GM21423 (cell line): ENCODE measurements around the gene UNC93A.
"Not testable (repeated sequence)": the region's sequence is repeated elsewhere in the genome, so short reads cannot be mapped to it uniquely, and the experiment has no call there.

ENCODE experiments used
- ATAC-seq: cut with Tn5 transposase; IDR thresholded peaks from one replicate; pipeline ENCODE4 v1.9.1; 2021; ENCODE audit warnings: mild to moderate bottlenecking, moderate library complexity; ENCODE audit not compliant: unreplicated experiment

UNC93A gene

DNA sequence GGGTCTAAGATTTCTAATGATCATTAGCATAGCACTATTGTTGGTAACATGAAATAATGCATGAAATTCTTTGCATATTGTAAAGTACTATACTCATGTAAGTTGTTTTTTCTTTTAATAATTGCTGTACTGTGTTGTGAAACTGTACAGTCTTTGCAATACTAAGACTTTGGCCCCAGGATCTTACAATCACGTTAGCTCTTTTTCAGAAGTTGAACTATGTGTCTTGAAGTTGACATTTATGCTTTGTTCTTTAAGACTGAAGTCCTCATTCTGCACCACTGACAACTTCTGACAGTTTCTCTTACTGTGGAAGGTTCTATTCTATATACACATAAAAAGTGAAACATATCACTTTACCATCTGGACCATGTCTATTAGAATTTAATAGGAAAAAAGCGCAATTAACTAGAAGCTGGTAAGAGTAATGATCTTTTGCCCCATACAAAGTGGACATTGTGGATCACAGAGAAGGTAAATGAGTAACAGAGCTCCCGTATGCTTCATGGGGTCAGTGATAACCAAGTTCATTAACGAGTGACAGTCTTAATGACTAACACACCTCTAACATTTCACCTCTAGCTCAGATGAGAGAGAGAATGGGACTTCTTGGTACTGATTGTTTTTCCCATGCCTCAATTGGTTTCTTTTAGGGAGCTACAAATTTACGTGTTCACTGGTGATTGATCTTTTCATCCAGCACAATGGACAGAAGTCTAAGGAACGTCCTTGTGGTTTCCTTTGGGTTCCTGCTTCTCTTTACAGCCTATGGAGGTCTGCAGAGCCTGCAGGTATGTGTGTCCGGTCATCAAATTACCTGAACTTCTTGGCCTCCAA is at the start of gene UNC93A:
Gene UNC93A (plus strand): TSS at position 530 of the 837 bp plus-strand sequence. CDS start 175 bp downstream, at position 705.
- no peak for ATAC-seq

DNA sequence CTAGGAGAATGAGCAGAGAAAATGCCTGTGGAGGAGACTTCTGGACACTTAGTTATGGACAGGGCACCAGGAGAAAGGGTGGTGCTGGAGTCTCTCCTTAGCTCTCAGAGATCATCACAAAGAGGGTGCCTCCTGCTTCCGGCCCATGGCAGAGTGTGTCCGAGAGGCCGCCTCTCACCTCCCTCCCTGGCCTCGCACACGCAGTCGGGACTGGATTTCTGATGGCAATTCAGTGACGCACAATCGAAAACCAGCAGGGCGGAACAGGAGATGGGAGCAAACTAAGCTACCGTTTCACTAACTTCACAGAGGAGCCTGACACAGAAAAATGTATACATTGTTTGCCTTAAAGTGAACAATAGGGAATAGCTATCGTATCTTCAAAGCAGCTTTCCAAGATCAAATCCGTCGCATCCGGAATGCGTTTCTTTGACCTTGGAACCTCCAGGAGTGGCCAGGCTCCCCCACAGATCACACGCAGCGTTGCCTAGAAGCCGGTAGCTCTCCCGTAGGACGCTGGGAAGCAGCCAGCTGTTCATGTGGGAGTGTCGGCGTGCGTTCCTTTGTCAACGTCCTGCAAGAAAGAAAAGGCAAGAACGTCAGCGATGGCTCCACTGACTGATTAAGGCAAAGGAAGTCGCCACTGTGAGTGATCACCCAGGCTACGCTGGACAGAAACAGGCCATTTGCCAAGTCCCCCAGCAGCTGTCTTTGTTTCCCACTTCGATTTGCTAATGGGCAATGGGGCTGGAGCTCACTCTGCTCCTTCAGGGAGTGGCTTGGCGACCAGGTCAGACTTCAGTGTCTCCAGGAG is 49.6 kb upstream of the UNC93A start:
- not testable (repeated sequence) for ATAC-seq

DNA sequence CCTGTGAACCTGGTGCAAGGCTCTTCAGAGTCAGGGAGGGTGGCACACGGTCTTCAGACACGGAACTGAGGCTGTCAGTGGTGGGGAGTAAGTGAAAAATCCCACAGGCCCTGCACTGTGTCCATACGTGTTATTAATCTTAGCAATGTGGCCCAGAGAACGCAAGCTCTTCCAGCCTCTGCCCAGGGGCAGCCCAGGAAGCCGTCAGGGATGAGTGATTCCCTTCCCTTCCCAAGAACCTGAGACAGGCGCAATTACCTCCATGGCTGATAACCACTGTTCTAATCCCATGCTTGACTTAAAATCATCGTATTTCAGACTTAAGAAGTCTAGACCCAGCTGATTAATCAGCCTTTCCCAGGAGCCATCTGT is 49.0 kb upstream of the UNC93A start:
- ATAC-seq, result not testable (repeated sequence)

DNA sequence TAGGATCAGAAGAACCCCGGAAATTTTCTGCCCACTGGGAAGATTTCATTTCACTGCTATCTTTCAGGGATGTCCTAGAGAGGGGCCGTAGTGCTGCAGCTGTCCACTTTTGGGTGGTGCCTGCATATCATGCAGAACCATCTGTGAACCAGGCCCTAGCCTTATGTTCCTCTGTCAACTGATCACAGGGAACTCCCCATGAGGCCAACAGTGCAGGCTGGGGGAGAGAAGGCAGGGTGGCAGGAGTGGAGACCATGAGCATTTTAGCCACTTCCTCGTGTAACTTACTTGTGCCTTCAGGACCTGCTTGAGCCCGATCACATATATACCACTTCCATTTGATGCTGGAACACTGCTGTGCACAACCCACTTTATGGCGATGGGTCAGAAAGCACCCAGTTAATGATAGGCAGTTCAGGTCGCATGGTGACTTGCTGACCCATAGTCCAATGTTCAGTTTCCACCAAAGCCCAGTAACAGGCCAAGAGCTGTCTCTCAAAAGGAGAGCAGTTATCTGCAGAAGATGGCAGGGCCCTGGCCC is 48.5 kb upstream of the UNC93A start:
- not testable (repeated sequence) for ATAC-seq

DNA sequence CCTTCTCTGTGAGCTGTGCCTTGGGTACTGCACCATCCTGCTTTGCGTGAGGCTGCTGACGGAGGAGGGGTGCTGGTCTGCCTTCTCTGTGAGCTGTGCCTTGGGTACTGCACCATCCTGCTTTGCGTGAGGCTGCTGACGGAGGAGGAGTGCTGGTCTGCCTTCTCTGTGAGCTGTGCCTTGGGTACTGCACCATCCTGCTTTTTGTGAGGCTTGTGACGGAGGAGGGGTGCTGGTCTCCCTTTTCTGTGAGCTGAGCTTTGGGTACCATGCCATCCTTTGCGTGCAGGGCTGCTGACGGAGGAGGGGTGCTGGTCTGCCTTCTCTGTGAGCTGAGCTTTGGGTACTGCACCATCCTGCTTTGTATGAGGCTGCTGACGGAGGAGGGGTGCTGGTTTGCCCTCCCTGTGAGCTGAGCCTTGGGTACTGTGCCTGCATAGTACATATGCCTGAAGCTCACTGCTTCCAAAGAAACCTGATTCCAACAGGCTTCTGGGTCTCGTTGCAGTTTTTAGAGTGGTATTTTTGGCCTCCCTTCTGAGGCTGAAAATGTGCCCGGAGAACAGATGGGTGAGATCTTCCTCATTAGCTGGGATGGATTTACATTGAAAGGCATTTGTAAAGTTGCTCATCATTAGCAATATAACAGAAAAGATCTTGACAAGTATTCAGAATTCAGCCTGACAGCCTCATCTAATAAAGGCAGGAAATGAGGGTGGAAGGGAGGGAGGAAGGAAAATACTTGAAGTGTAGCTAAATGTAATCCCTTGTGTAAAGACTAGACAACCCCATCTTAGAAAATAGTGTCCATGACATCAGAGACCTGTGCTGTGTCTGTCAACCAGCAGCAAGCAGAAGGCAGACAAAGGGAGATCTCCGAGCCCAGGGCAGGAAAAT is 46.8 kb upstream of the UNC93A start:
- no peak for ATAC-seq

DNA sequence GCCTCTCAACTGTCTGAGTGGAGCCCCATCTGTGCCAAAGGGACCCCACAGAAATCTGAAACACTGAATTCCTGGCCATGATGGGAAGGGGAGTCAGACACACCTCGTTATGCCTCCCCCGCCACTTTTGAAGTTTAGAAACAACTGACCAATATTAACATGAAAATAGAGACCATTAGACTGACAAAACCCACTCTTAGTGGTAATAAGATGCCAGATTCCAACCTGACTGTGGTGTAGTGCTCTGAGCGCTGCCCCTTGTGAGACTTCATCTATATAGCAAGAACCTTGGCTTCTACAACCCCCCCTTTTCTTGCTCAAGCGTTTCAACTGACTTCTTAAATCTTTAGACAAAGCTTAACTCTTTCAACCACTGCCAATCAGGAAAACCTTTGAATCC is 46.1 kb upstream of the UNC93A start:
- no peak for ATAC-seq

DNA sequence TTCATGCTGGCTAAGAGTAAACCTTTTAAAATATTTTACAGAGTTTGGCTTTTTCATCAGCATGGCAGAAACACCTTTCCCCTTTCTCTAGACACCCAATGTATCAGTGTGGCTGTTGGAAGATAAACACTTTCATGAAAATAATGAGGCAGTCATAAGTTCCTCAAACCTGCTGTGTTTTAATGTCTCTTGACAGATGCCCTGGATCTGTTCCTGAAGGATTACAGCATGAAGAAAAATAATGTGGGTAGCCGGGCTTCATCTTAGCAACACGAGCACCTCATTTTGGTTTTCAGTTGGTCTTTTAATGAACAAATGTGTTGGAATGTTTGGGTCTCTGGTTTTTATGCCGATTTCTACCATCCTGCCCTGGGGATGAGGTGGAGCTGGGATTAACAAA is 45.5 kb upstream of the UNC93A start:
- no peak for ATAC-seq

DNA sequence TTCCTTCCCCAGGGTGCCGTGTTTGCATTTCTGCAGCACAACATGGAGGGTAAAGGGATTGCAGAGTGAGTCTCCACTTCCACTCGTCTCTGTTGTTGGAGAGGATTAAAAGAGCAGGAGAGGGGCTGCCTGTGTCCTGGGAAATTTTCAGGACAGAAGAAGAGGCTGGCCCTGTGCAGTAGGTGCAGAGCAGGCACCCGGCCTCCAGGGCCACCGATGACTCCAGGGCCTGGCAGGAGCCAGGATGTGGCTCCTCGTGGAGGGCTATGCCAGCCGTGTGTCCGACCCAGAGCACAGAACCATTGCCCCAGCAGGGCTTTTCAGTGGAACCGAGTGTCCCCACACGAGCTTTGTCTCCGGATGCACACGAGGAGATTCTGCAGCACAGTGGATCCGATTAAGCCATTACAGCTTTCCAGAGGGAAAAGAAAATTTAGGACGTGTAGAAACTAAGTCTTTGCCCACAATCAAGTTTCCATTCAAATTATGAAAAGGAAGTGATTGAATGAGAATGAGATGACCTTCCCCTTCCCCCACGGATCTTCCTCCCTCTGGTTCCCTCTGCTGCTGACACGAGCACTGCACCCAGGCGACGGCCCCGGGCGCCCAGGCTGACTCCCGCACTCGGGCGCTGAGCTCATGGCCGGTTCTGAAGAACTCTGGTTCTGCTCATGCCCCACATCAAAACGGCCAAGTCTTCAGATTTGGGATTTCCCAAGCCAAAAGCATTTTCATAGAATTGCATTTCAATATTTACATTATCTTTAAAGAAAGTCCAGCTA is 43.1 kb upstream of the UNC93A start:
- no peak for ATAC-seq

DNA sequence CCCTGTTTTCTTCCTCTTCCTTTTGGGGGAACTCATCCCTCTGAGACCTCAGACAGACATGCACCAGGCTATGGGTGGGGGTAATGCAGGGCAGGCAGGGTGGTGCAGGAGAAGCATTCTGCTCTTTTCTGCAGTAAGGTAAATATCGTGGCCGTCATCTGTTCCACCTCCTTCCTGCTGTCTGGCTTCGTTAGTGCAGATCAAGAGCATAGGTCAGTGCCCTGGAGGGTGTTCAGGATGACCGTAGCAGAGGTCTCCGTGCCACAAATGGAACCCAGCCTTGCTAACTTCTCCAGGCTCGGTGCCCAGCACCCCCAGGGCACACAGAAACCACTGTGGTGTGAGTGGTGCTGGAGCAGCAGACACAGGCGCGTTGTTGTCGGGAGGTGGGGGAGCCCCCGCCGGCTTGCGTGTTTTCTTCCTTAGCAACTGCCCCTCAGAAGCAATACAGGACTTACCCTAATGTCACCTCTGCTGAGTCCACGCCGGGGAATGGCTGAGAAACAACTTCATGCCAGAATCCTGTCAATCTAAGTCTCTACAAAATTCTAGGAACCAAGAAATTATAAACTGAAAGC is 42.1 kb upstream of the UNC93A start:
- not testable (repeated sequence) for ATAC-seq

DNA sequence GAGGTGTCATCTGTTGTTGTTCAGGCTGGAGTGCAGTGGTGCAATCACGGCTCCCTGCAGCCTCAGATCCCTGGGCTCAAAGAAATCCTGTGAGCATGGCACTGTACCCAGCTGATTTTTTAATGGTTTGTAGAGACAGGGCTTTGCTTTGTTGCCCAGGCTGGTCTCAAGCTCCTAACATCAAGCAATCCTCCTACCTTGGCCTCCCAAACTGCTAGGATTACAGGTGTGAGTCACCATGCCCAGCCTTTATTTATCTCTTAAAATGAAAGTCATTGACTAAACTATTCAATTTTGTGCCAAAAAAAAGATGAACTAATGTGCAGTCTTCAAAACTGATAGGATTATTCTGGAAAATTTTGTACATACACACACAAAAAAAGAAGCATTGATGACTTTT is 38.8 kb upstream of the UNC93A start:
- ATAC-seq, result no peak

DNA sequence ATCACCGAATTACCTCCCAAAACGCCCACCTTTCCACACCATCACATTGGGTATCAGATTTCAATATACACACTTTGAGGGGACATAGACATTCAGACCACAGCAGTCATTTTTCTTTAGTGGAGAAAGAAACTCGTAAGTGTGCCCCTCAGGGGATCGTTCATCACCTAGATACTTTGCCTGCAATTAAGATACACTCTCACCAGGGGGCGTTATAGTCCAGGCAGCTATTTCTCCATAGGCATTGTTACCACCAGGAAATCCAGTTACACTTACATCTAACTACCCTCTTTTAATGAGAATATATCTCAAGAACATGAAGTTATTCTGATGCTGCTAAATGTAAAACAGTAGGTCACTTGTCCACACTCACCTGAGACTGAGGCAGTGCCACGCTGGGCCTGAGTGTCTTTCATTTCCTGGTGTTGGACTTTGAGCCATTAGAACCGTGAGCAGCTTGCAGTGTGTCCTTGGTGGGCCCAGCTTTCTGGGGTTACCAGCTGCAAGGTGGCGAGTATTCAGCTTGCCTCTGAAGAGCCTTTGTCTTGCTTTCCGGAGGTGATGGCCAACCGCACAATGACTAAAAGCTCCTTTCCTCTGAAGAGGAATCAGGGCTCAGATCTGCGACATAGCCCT is 35.1 kb upstream of the UNC93A start:
- ATAC-seq, result no peak

DNA sequence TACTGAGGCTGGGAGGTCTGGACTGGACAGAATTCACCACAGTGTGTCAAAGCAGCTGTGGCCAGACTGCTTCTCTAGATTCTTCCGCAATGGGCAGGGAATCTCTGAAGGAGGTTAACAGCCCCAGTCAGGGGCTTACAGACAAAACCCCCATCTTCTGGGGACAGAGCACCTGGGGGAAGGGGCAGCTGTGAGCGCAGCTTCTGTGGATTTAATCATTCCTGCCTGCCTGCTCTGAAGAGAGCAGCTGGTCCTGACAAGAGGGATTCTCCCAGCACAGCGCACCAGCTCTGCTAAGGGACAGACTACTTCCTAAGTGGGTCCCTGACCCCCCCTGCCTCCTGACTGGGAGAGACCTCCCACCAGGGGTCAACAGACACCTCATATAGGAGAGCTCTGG is 32.5 kb upstream of the UNC93A start:
- ATAC-seq, result no peak

DNA sequence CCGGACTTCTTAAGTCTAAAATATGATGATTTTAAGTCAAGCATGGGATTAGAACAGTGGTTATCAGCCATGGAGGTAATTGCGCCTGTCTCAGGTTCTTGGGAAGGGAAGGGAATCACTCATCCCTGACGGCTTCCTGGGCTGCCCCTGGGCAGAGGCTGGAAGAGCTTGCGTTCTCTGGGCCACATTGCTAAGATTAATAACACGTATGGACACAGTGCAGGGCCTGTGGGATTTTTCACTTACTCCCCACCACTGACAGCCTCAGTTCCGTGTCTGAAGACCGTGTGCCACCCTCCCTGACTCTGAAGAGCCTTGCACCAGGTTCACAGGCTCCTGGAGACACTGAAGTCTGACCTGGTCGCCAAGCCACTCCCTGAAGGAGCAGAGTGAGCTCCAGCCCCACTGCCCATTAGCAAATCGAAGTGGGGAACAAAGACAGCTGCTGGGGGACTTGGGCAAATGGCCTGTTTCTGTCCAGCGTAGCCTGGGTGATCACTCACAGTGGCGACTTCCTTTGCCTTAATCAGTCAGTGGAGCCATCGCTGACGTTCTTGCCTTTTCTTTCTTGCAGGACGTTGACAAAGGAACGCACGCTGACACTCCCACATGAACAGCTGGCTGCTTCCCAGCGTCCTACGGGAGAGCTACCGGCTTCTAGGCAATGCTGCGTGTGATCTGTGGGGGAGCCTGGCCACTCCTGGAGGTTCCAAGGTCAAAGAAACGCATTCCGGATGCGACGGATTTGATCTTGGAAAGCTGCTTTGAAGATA is 24.9 kb upstream of the UNC93A start:
- ATAC-seq, result not testable (repeated sequence)

DNA sequence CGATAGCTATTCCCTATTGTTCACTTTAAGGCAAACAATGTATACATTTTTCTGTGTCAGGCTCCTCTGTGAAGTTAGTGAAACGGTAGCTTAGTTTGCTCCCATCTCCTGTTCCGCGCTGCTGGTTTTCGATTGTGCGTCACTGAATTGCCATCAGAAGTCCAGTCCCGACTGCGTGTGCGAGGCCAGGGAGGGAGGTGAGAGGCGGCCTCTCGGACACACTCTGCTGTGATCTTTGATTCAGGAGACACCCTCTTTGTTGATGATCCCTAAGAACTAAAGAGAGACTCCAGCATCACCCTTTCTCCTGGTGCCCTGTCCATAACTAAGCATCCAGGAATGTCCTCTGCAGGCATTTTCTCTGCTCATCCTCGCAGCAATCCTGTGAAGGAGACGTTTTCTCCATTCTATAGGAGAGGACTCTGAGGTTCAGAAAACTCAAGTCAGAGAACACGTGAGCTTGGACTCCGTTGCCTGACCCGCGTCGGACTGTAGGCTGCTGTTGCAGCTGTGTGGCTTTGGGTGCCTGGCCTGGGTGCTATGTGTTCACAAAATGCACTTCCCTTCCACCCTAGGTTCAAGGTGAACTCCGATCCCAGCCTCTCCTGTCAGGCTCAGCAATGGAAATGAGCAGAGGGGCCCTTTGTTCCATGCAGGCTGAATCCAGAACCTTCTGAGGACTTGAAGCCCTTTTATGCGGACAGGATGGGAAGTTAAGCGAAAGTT is 24.1 kb upstream of the UNC93A start:
- ATAC-seq, result no peak

DNA sequence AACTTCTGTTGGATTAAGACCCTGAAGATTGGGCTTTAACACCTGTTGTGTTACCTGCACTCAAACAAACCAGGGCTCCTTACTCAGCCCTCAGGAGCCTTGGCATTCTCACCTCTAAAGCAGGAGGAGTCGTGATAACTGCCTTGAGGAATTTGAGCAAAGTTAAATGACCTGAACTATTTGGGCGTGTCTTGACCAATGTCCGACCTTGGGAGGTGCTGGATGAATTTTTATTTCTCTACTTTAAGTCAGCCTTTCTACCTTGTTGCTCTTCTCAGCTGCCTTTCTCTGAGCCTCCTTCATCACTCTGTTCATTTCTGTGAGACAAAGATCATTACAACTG is 23.6 kb upstream of the UNC93A start:
- ATAC-seq, result not testable (repeated sequence)

DNA sequence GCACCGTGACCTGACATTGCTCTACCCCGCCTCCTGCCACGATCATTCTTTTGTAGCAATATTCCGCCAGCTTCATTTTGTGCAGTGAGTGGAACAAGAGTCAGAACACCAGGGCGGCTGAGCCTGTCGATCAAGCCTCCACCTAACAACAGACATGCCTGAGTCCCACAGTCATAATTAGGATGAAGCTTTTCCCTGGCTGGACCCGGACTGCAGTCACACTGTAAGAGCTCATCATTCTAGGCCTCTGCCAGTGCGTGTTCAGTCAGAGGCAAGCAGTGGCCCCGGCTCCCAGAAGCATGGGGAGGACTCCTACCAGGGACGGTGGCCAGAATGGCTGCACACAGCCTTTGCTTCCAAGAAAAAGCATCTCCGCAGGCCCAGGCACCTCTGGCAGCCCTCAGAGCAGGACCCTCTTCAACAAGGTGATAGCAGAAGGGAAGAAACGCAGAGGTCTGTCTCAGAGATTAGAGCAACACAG is 23.2 kb upstream of the UNC93A start:
- ATAC-seq, result no peak

DNA sequence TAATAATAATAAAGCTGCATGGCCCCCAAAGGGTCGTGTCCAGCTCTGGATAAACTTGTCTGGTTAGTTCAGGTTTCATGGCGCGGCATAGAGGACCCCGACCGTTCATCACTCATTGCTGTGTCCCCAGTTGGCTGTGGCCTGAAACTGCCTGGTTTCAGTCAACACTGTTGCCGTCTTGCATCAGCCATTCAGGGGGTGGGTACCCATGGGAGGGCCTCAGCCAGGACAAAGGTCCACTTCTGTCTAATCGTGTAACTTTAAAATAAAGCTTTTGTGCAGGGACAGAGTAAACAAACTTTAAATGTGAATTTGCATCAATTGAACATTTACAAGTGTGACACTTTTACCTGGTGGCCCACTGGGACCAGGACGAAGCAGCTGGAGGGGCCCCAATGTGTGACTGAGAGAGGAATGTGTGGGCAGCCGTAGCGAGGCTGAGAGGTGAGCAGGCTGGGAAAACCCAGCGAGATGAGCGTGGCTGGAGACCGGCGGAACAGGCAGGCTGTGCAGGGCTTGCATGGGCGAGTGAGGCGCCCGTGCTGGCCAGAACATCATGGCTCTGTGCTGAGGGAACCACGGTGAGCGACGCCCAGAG is 22.3 kb upstream of the UNC93A start:
- ATAC-seq, result no peak
